Keratinocyte (primary cell): ENCODE data around the gene LYPD6.

ENCODE experiments used
- EZH2 ChIP-seq: IDR thresholded peaks from one replicate; pipeline ENCODE4 v1.6.1; 2012; ENCODE audit warnings: inconsistent platforms, mild to moderate bottlenecking, low read length, moderate library complexity
- TF ChIP-seq, protein P1 (sequence below), 3 experiments: IDR thresholded peaks in 1 of 3; conservative IDR thresholded peaks in 1 of 3; optimal IDR thresholded peaks in 1 of 3; 2 replicates in 2 of 3; 3 replicates in 1 of 3; pipeline versions ENCODE3 to v1.5.1; 2011; ENCODE audit warnings: low read length in 3 of 3, mild to moderate bottlenecking in 3 of 3, moderate library complexity in 2 of 3, control low read depth in 1 of 3, inconsistent platforms in 1 of 3; ENCODE audit not compliant: insufficient read depth in 2 of 3; ENCODE audit errors: extremely low read depth in 1 of 3

DNA sequence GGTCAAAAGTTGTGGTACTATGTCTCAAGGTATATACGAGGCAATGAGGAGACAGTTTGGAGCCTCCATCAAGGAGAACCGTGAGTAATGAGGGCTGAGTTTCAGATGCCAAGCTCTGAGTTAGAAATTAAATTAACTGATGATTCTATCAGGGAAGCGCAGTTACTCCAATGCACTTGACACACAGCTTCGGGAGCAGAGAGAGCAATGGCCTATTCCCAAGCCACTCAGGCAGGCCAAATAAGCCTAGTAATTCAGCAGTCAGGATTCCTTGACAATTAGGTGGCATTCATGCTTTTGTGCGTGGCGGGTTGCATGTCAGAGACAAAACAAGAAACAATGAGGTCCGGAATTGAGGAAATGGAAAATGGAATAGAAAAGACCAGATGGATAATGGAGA lies 134.0 kb downstream of the LYPD6 start:
- TF ChIP-seq, protein P1, sequence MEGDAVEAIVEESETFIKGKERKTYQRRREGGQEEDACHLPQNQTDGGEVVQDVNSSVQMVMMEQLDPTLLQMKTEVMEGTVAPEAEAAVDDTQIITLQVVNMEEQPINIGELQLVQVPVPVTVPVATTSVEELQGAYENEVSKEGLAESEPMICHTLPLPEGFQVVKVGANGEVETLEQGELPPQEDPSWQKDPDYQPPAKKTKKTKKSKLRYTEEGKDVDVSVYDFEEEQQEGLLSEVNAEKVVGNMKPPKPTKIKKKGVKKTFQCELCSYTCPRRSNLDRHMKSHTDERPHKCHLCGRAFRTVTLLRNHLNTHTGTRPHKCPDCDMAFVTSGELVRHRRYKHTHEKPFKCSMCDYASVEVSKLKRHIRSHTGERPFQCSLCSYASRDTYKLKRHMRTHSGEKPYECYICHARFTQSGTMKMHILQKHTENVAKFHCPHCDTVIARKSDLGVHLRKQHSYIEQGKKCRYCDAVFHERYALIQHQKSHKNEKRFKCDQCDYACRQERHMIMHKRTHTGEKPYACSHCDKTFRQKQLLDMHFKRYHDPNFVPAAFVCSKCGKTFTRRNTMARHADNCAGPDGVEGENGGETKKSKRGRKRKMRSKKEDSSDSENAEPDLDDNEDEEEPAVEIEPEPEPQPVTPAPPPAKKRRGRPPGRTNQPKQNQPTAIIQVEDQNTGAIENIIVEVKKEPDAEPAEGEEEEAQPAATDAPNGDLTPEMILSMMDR (optimal IDR thresholded peaks at IDR 0.05 in 1 of 3, IDR thresholded peaks at IDR 0.05 in 1 of 3, conservative IDR thresholded peaks at IDR 0.05 in 1 of 3; ENCODE audit: extremely low read depth in 1 of 3, insufficient read depth in 2 of 3, low read length in 3 of 3), result no peak
- TF ChIP-seq EZH2, result no peak
